Measurements from ENCODE around the gene CTNNA1.

DNA sequence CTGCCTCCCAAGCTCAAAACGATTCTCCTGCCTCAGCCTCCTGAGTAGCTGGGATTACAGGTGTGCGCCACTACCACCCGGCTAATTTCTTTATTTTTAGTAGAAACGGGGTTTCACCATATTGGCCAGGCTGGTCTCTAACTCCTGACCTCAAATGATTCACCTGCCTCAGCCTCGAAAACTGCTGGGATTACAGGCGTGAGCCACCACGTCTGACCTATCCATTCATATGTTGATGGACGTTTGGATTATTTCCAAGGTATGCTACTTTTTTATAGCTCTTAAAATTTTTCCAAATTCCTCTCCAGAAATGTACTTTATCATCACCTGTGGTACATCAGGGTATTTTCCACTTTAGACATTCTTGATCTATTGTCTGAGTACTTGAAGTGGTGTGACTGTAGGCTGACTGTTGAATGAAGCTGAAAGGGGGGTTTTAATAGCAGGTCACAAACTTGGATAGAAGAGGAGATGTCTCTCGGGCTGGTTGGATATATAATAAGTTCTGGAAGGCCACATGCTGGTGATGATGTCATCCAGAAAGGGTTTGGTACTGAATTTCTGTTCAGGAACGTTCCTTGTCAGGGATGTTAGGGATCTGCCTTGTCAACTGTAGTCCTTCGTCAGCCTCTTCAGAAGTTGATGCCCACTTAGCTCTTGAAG, 7.4 kb downstream of the CTNNA1 start:
- TF ChIP-seq, protein P1, sequence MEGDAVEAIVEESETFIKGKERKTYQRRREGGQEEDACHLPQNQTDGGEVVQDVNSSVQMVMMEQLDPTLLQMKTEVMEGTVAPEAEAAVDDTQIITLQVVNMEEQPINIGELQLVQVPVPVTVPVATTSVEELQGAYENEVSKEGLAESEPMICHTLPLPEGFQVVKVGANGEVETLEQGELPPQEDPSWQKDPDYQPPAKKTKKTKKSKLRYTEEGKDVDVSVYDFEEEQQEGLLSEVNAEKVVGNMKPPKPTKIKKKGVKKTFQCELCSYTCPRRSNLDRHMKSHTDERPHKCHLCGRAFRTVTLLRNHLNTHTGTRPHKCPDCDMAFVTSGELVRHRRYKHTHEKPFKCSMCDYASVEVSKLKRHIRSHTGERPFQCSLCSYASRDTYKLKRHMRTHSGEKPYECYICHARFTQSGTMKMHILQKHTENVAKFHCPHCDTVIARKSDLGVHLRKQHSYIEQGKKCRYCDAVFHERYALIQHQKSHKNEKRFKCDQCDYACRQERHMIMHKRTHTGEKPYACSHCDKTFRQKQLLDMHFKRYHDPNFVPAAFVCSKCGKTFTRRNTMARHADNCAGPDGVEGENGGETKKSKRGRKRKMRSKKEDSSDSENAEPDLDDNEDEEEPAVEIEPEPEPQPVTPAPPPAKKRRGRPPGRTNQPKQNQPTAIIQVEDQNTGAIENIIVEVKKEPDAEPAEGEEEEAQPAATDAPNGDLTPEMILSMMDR (IDR thresholded peaks at IDR 0.05), result no peak
- TF ChIP-seq NFIC (IDR thresholded peaks at IDR 0.05; ENCODE audit: borderline replicate concordance), result no peak
- TF ChIP-seq, protein P2, sequence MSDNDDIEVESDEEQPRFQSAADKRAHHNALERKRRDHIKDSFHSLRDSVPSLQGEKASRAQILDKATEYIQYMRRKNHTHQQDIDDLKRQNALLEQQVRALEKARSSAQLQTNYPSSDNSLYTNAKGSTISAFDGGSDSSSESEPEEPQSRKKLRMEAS (IDR thresholded peaks at IDR 0.05; ENCODE audit: low read depth), result no peak
- TF ChIP-seq POLR2AphosphoS5 (IDR thresholded peaks at IDR 0.05; ENCODE audit: low read depth, low read length), result no peak
- no peak for TF ChIP-seq JUND (IDR thresholded peaks at IDR 0.05)
- TF ChIP-seq CHD2 (IDR thresholded peaks at IDR 0.05; ENCODE audit: low read length, partially characterized antibody), result no peak
- TF ChIP-seq, protein P3, sequence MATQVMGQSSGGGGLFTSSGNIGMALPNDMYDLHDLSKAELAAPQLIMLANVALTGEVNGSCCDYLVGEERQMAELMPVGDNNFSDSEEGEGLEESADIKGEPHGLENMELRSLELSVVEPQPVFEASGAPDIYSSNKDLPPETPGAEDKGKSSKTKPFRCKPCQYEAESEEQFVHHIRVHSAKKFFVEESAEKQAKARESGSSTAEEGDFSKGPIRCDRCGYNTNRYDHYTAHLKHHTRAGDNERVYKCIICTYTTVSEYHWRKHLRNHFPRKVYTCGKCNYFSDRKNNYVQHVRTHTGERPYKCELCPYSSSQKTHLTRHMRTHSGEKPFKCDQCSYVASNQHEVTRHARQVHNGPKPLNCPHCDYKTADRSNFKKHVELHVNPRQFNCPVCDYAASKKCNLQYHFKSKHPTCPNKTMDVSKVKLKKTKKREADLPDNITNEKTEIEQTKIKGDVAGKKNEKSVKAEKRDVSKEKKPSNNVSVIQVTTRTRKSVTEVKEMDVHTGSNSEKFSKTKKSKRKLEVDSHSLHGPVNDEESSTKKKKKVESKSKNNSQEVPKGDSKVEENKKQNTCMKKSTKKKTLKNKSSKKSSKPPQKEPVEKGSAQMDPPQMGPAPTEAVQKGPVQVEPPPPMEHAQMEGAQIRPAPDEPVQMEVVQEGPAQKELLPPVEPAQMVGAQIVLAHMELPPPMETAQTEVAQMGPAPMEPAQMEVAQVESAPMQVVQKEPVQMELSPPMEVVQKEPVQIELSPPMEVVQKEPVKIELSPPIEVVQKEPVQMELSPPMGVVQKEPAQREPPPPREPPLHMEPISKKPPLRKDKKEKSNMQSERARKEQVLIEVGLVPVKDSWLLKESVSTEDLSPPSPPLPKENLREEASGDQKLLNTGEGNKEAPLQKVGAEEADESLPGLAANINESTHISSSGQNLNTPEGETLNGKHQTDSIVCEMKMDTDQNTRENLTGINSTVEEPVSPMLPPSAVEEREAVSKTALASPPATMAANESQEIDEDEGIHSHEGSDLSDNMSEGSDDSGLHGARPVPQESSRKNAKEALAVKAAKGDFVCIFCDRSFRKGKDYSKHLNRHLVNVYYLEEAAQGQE (IDR thresholded peaks at IDR 0.05; ENCODE audit: low read depth, low read length), result no peak

Measured in SK-N-SH (cell line).